Liver (tissue), 9 donors: ENCODE measurements around the gene UTF1. TPM values are rescaled to one million over a fixed set of nuclear protein-coding genes. Genes with fewer than 3 reads are reported as not detected.

Experiments
- DNase-seq: peaks from one replicate; pipeline ENCODE4 v3.0.0-alpha.2; 2017; ENCODE audit warnings: low spot score
- H3K27ac ChIP-seq, 2 donors: one replicate each; pipeline ENCODE4 v1.7.0; 2013; ENCODE audit warnings: inconsistent platforms in 2 of 2, low read length in 2 of 2, control low read depth in 1 of 2, low read depth in 1 of 2, mild to moderate bottlenecking in 1 of 2
- H3K27me3 ChIP-seq, 4 donors: one replicate each; pipeline versions ENCODE4 v1.6.1 to v1.7.0; 2013; ENCODE audit warnings: low read length in 3 of 4, inconsistent platforms in 1 of 4, mild to moderate bottlenecking in 1 of 4, moderate library complexity in 1 of 4; ENCODE audit not compliant: control insufficient read depth in 4 of 4, insufficient read depth in 4 of 4
- H3K36me3 ChIP-seq, 4 donors: one replicate each; pipeline versions ENCODE4 v1.6.1 to v1.7.0; 2013; ENCODE audit warnings: low read length in 3 of 4, mild to moderate bottlenecking in 3 of 4, low read depth in 1 of 4, moderate library complexity in 1 of 4; ENCODE audit not compliant: control insufficient read depth in 4 of 4, insufficient read depth in 3 of 4
- H3K4me1 ChIP-seq, 4 donors: one replicate each; pipeline versions ENCODE4 v1.6.1 to v1.7.0; 2013; ENCODE audit warnings: low read length in 3 of 4, mild to moderate bottlenecking in 3 of 4, moderate library complexity in 1 of 4; ENCODE audit not compliant: control insufficient read depth in 4 of 4, insufficient read depth in 4 of 4
- H3K4me3 ChIP-seq, 3 donors: one replicate each; pipeline versions ENCODE4 v1.6.1 to v1.7.0; 2013; ENCODE audit warnings: low read length in 3 of 3, control low read depth in 1 of 3, low read depth in 1 of 3, mild to moderate bottlenecking in 1 of 3
- H3K9ac ChIP-seq, 2 donors: one replicate each; pipeline ENCODE4 v1.7.0; 2013; ENCODE audit warnings: low read length in 2 of 2, mild to moderate bottlenecking in 2 of 2, moderate library complexity in 2 of 2, control low read depth in 1 of 2, low read depth in 1 of 2
- H3K9me3 ChIP-seq, 4 donors: one replicate each; pipeline versions ENCODE4 v1.6.1 to v1.7.0; 2013; ENCODE audit warnings: low read length in 3 of 4; ENCODE audit not compliant: control insufficient read depth in 4 of 4
- CTCF ChIP-seq: fragments of 150-350 bp; IDR thresholded peaks from 2 replicates; pipeline ENCODE4 v1.5.1; 2017; ENCODE audit warnings: improper control_type of control experiment, low read depth, low read length; ENCODE audit not compliant: missing input control
- FOXA1 ChIP-seq: IDR thresholded peaks from 2 replicates; pipeline ENCODE4 v1.6.1; 2016; ENCODE audit warnings: antibody characterized with exemption
- FOXA2 ChIP-seq: IDR thresholded peaks from 2 replicates; pipeline ENCODE4 v1.6.1; 2016; ENCODE audit warnings: antibody characterized with exemption
- GABPA ChIP-seq, 2 donors: IDR thresholded peaks in 1 of 2; conservative IDR thresholded peaks in 1 of 2; 2 replicates each; pipeline ENCODE4 v1.6.1; 2016; ENCODE audit warnings: antibody characterized with exemption in 2 of 2, mild to moderate bottlenecking in 1 of 2, moderate library complexity in 1 of 2
- JUND ChIP-seq, 2 donors: IDR thresholded peaks; 2 replicates each; pipeline ENCODE4 v1.6.1; 2016; ENCODE audit warnings: antibody characterized with exemption in 2 of 2
- MAX ChIP-seq: IDR thresholded peaks from 2 replicates; pipeline ENCODE4 v1.6.1; 2016; ENCODE audit warnings: antibody characterized with exemption
- NR2F2 ChIP-seq: IDR thresholded peaks from 2 replicates; pipeline ENCODE4 v1.6.1; 2016; ENCODE audit warnings: antibody characterized with exemption
- REST ChIP-seq: IDR thresholded peaks from 2 replicates; pipeline ENCODE4 v1.6.1; 2016; ENCODE audit warnings: antibody characterized with exemption, mild to moderate bottlenecking
- RXRA ChIP-seq, 2 donors: IDR thresholded peaks; 2 replicates each; pipeline ENCODE4 v1.6.1; 2017 to 2018; ENCODE audit warnings: antibody characterized with exemption in 2 of 2, mild to moderate bottlenecking in 1 of 2
- SP1 ChIP-seq: IDR thresholded peaks from 2 replicates; pipeline ENCODE4 v1.6.1; 2018; ENCODE audit warnings: antibody characterized with exemption, mild to moderate bottlenecking
- TAF1 ChIP-seq: conservative IDR thresholded peaks from 2 replicates; pipeline ENCODE4 v1.6.1; 2016; ENCODE audit warnings: antibody characterized with exemption, mild to moderate bottlenecking
- YY1 ChIP-seq: IDR thresholded peaks from 2 replicates; pipeline ENCODE4 v1.6.1; 2016; ENCODE audit warnings: antibody characterized with exemption, mild to moderate bottlenecking
- ZBTB33 ChIP-seq: IDR thresholded peaks from 2 replicates; pipeline ENCODE4 v1.6.1; 2016; ENCODE audit warnings: antibody characterized with exemption
- WGBS: extraction: QIAGEN DNeasy Blood & Tissue Kit; methylation state at CpG from one replicate; pipeline ENCODE4 v1.1.7; 2013; 5-methylcytosine and 5-hydroxymethylcytosine counted together
- polyA plus RNA-seq, 2 donors: library from polyadenylated mRNA; stranded (reverse) in 1 of 2; unstranded in 1 of 2; fragments of 200-250 nt in 1 of 2; fragments of >200 nt in 1 of 2; fragmentation: Nextera tagmentation in 1 of 2; extraction: Ambion mirVana in 1 of 2; gene quantifications; one replicate each; pipeline versions ENCODE4 v1.2.1 to v1.2.3, GENCODE V29; 2013 to 2015
- total RNA-seq, 2 donors: library from RNA; depleted of rRNA; stranded (reverse); fragments of >200 nt; gene quantifications; one replicate each; pipeline ENCODE4 v1.2.3, GENCODE V29; 2014
- donor health status: healthy.
- donor health status: healthy.
- donor health status: healthy.
- donor health status: healthy.
- donor health status: healthy.

UTF1 gene
- total and polyA plus RNA-seq, 4 donors = not detected

GRCh38 chr10:133202778-133203651 lies 27.0 kb upstream of the UTF1 start:
- no peak for DNase-seq
- Histone ChIP-seq H3K4me3 (no peak overlapping the region), H3K9me3 (no peaks in the 10 kb centered on the region)

GRCh38 chr10:133203652-133204195 lies 26.3 kb upstream of the UTF1 start:
- Histone ChIP-seq H3K4me3 (no peak overlapping the region), H3K36me3 (peaks cover 0 to 14% (median 0%) of the 10 kb centered on the region in 4 donors), H3K9ac (no peak overlapping the region), H3K27ac (no peak overlapping the region), H3K27me3 (no peaks in the 10 kb centered on the region), H3K4me1 (no peaks in the 10 kb centered on the region), H3K9me3 (no peaks in the 10 kb centered on the region)
- TF ChIP-seq CTCF (no peak), MAX (no peak), FOXA1 (no peak), GABPA (IDR thresholded peaks at IDR 0.05 in 1 of 2, conservative IDR thresholded peaks at IDR 0.05 in 1 of 2) (no peak), FOXA2 (no peak), REST (no peak), NR2F2 (no peak), TAF1 (no peak), JUND (IDR thresholded peaks at IDR 0.05) (no peak), ZBTB33 (no peak), YY1 (no peak), SP1 (no peak), RXRA (IDR thresholded peaks at IDR 0.05) (no peak)
- WGBS = 90% methylated on average over 31 of the region's 31 CpGs
- no peak for DNase-seq

More at GRCh38 chr10:133202778-133203651, 27.0 kb upstream of the UTF1 start:
- H3K27ac ChIP-seq = no peak overlapping the region
- H3K36me3 ChIP-seq = peaks cover 0 to 14% (median 0%) of the 10 kb centered on the region in 4 donors
- no peak overlapping the region for H3K9ac ChIP-seq
- no peaks in the 10 kb centered on the region for H3K4me1 ChIP-seq
- no peak for TF ChIP-seq GABPA (IDR thresholded peaks at IDR 0.05 in 1 of 2, conservative IDR thresholded peaks at IDR 0.05 in 1 of 2)
- TF ChIP-seq FOXA1 = no peak
- TF ChIP-seq MAX = no peak
- WGBS = 86% methylated on average over 62 of the region's 62 CpGs
- H3K27me3 ChIP-seq = no peaks in the 10 kb centered on the region
